HepG2 (cell line): ENCODE results near the gene CFAP100. TPM values are rescaled to one million over a fixed set of nuclear protein-coding genes. Genes with fewer than 3 reads are reported as not detected.

Source experiments
- DDIT3 ChIP-seq: sonication (generic); formaldehyde crosslinking; IDR thresholded peaks from 2 replicates; pipeline ENCODE4 v1.4.0; 2020; ENCODE audit warnings: mild to moderate bottlenecking, missing genetic modification reagents
- DR1 ChIP-seq: sonication (generic); formaldehyde crosslinking; IDR thresholded peaks from 2 replicates; pipeline ENCODE4 v1.8.0; 2021; ENCODE audit warnings: mild to moderate bottlenecking, missing genetic modification reagents, inconsistent platforms
- ESRRA ChIP-seq: sonication (generic); formaldehyde crosslinking; IDR thresholded peaks from 2 replicates; pipeline ENCODE4 v1.5.1; 2020; ENCODE audit warnings: mild to moderate bottlenecking, low read depth, missing genetic modification reagents
- FOSL2 ChIP-seq: sonication (generic); formaldehyde crosslinking; IDR thresholded peaks from 2 replicates; pipeline ENCODE4 v1.4.0; 2020; ENCODE audit warnings: missing genetic modification reagents
- HNF4G ChIP-seq, 2 experiments: sonication (generic) in 1 of 2; formaldehyde crosslinking in 1 of 2; IDR thresholded peaks; 2 replicates each; pipeline versions ENCODE4 v1.4.0 to v1.6.1; 2011 to 2020; ENCODE audit warnings: borderline replicate concordance in 2 of 2, low read depth in 2 of 2, mild to moderate bottlenecking in 2 of 2, low read length in 1 of 2, missing genetic modification reagents in 1 of 2, moderate library complexity in 1 of 2
- KDM4B ChIP-seq: sonication (generic); formaldehyde crosslinking; IDR thresholded peaks from 2 replicates; pipeline ENCODE4 v1.4.0; 2020; ENCODE audit warnings: missing genetic modification reagents
- RXRB ChIP-seq: IDR thresholded peaks from 2 replicates; pipeline ENCODE4 v1.6.1; 2016; ENCODE audit warnings: borderline replicate concordance, missing genetic modification reagents, missing compliant biosample characterization
- SOX13 ChIP-seq, 3 experiments: fragments of 450-650 bp in 1 of 3; sonication (generic) in 1 of 3; formaldehyde crosslinking in 1 of 3; IDR thresholded peaks in 2 of 3; conservative IDR thresholded peaks in 1 of 3; 2 replicates each; pipeline versions ENCODE4 v1.5.0 to v1.6.1; 2016 to 2020; ENCODE audit warnings: antibody characterized with exemption in 1 of 3, mild to moderate bottlenecking in 1 of 3, missing compliant biosample characterization in 1 of 3, missing genetic modification reagents in 1 of 3, moderate library complexity in 1 of 3
- SOX5 ChIP-seq: IDR thresholded peaks from 2 replicates; pipeline ENCODE4 v1.6.1; 2016; ENCODE audit warnings: borderline replicate concordance
- TBX2 ChIP-seq: sonication (generic); formaldehyde crosslinking; IDR thresholded peaks from 2 replicates; pipeline ENCODE4 v1.5.0; 2020; ENCODE audit warnings: missing genetic modification reagents, mild to moderate bottlenecking, borderline replicate concordance
- YEATS4 ChIP-seq: sonication (generic); formaldehyde crosslinking; IDR thresholded peaks from 2 replicates; pipeline ENCODE4 v1.4.0; 2020; ENCODE audit warnings: missing genetic modification reagents, borderline replicate concordance
- ZNF124 ChIP-seq: sonication (generic); formaldehyde crosslinking; IDR thresholded peaks from 2 replicates; pipeline ENCODE4 v1.4.0; 2020; ENCODE audit warnings: missing genetic modification reagents
- ZNF30 ChIP-seq: sonication (generic); formaldehyde crosslinking; IDR thresholded peaks from 2 replicates; pipeline ENCODE4 v1.5.0; 2020; ENCODE audit warnings: mild to moderate bottlenecking, missing genetic modification reagents
- ZNF609 ChIP-seq: sonication (generic); formaldehyde crosslinking; IDR thresholded peaks from 2 replicates; pipeline ENCODE4 v1.4.0; 2020; ENCODE audit warnings: mild to moderate bottlenecking, missing genetic modification reagents, borderline replicate concordance
- ZNF687 ChIP-seq: sonication (generic); formaldehyde crosslinking; IDR thresholded peaks from 2 replicates; pipeline ENCODE4 v1.5.1; 2020; ENCODE audit warnings: mild to moderate bottlenecking, missing genetic modification reagents, moderate library complexity
- ZNF691 ChIP-seq: sonication (generic); formaldehyde crosslinking; IDR thresholded peaks from 2 replicates; pipeline ENCODE4 v1.4.0; 2020; ENCODE audit warnings: missing genetic modification reagents, low read depth, mild to moderate bottlenecking, borderline replicate concordance
- ZSCAN12 ChIP-seq: sonication (generic); formaldehyde crosslinking; IDR thresholded peaks from 2 replicates; pipeline ENCODE4 v1.9.0; 2021; ENCODE audit warnings: mild to moderate bottlenecking, missing genetic modification reagents
- polyA plus RNA-seq, 8 experiments: library from polyadenylated mRNA; depleted of rRNA in 3 of 8; stranded (reverse) in 7 of 8; unstranded in 1 of 8; fragments of >200 nt; fragmentation: Illumina TruSeq in 4 of 8; extraction: Trizol in 4 of 8; gene quantifications; 2 replicates each; pipeline versions ENCODE4 v1.2.1 to v1.2.3, GENCODE V29; 2011 to 2016; ENCODE audit warnings: low read depth in 4 of 8, missing spikeins in 1 of 8, mixed read lengths in 1 of 8; ENCODE audit not compliant: insufficient read depth in 1 of 8
- total RNA-seq, 5 experiments: library from RNA; depleted of rRNA; stranded (reverse); fragments of >200 nt; fragmentation: Illumina TruSeq; extraction: Trizol; gene quantifications; 2 replicates each; pipeline ENCODE4 v1.2.3, GENCODE V29; 2016; ENCODE audit warnings: low read depth in 1 of 5

Gene CFAP100
- total and polyA plus RNA-seq, 2 of the 13 experiments (the other 11 are each of a cell fraction or from before 2014, with no cell fraction given), result 0.32 TPM; not detected in 1

- no peak for TF ChIP-seq ZSCAN12
- no peak for TF ChIP-seq DR1 (CRISPR knock-in tag)
- 0 out of 2 replicates have a peak, but pooled peaks have one; percentile 25 for TF ChIP-seq ZNF609 (CRISPR knock-in tag)
- TF ChIP-seq SOX5 (CRISPR knock-in tag), result no peak
- no peak for TF ChIP-seq ZNF30 (CRISPR knock-in tag)
- no peak for TF ChIP-seq SOX13 (IDR thresholded peaks at IDR 0.05)
- no peak for TF ChIP-seq SOX13 (CRISPR knock-in tag; conservative IDR thresholded peaks at IDR 0.05 in 1 of 2, IDR thresholded peaks at IDR 0.05 in 1 of 2)
- 0 out of 2 replicates have a peak, but pooled peaks have one; percentile 36 for TF ChIP-seq RXRB (CRISPR knock-in tag)
- 0 out of 2 replicates have a peak, but pooled peaks have one; percentile 21 for TF ChIP-seq FOSL2 (CRISPR knock-in tag)
- TF ChIP-seq KDM4B (CRISPR knock-in tag), result no peak
- 0 out of 2 replicates have a peak, but pooled peaks have one; percentile 51 for TF ChIP-seq ESRRA (CRISPR knock-in tag)
- no peak for TF ChIP-seq HNF4G (IDR thresholded peaks at IDR 0.05; ENCODE audit: borderline replicate concordance, low read depth, low read length)
- 0 out of 2 replicates have a peak, but pooled peaks have one; percentile 23 for TF ChIP-seq HNF4G (CRISPR knock-in tag; IDR thresholded peaks at IDR 0.05; ENCODE audit: borderline replicate concordance, low read depth)
- peak; percentile 51 for TF ChIP-seq ZNF687 (CRISPR knock-in tag)
- no peak for TF ChIP-seq DDIT3 (CRISPR knock-in tag)
- TF ChIP-seq YEATS4 (CRISPR knock-in tag), result no peak
- no peak for TF ChIP-seq ZNF124 (CRISPR knock-in tag)
- peak; percentile 75; the same call in 1 of the 2 replicates for TF ChIP-seq ZNF691
- TF ChIP-seq TBX2 (CRISPR knock-in tag), result 0 out of 2 replicates have a peak, but pooled peaks have one; percentile 16
- TF ChIP-seq, all 625 proteins: peak for 40
Observed at GRCh38 chr3:126353694-126354321, 40.9 kb upstream of the CFAP100 start (continued).
